Astrocyte (in vitro differentiated cells and primary cell): ENCODE data around the gene ACOT2. TPM values are rescaled to one million over a fixed set of nuclear protein-coding genes. Genes with fewer than 3 reads are reported as not detected.
"Not testable (repeated sequence)": the region's sequence is repeated elsewhere in the genome, so short reads cannot be mapped to it uniquely, and the experiment has no call there.

Source experiments
- DNase-seq: peaks from one replicate; pipeline ENCODE4 v3.0.0-alpha.2; 2010; ENCODE audit warnings: low read depth
- FAIRE-seq: peaks from 2 replicates; lab custom pipeline; 2011; peaks lifted over from hg19 to GRCh38; lab: Jason Lieb, UNC
- H2AFZ ChIP-seq: 2 replicates; pipeline ENCODE4 v1.6.0; 2012; ENCODE audit warnings: low read depth, low read length, inconsistent platforms
- H3K27ac ChIP-seq: 2 replicates; pipeline ENCODE4 v1.5.1; 2011; ENCODE audit warnings: low read depth, low read length, inconsistent platforms
- H3K27me3 ChIP-seq: 2 replicates; pipeline ENCODE4 v1.6.0; 2011; ENCODE audit warnings: low read length, inconsistent platforms; ENCODE audit not compliant: insufficient read depth
- H3K36me3 ChIP-seq: 2 replicates; pipeline ENCODE4 v1.5.1; 2011; ENCODE audit warnings: low read length, inconsistent platforms; ENCODE audit not compliant: insufficient read depth
- H3K4me1 ChIP-seq: 2 replicates; pipeline ENCODE4 v1.5.1; 2011; ENCODE audit warnings: low read length, inconsistent platforms; ENCODE audit not compliant: insufficient read depth
- H3K4me2 ChIP-seq: 2 replicates; pipeline ENCODE4 v1.6.0; 2012; ENCODE audit warnings: low read length, inconsistent platforms
- H3K4me3 ChIP-seq: 2 replicates; pipeline ENCODE4 v1.5.1; 2011; ENCODE audit warnings: low read depth, mild to moderate bottlenecking, low read length, inconsistent platforms; ENCODE audit not compliant: insufficient read depth
- H3K79me2 ChIP-seq: 2 replicates; pipeline ENCODE4 v1.6.0; 2012; ENCODE audit warnings: mild to moderate bottlenecking, low read length, inconsistent platforms; ENCODE audit not compliant: insufficient read depth
- H3K9ac ChIP-seq: 2 replicates; pipeline ENCODE4 v1.6.0; 2012; ENCODE audit warnings: mild to moderate bottlenecking, low read length, inconsistent platforms
- H3K9me3 ChIP-seq: 2 replicates; pipeline ENCODE4 v1.5.1; 2012; ENCODE audit warnings: low read depth, mild to moderate bottlenecking, low read length, inconsistent platforms; ENCODE audit not compliant: insufficient read depth
- H4K20me1 ChIP-seq: 2 replicates; pipeline ENCODE4 v1.6.0; 2012; ENCODE audit warnings: low read length, inconsistent platforms; ENCODE audit not compliant: insufficient read depth
- H3K27ac Mint-ChIP-seq: one replicate; pipeline ENCODE4 v1.8.0; 2021; ENCODE audit warnings: mild to moderate bottlenecking, mixed read lengths; ENCODE audit not compliant: unreplicated experiment
- H3K27me3 Mint-ChIP-seq: one replicate; pipeline ENCODE4 v1.8.0; 2021; ENCODE audit warnings: low read depth, mixed read lengths; ENCODE audit not compliant: unreplicated experiment
- H3K36me3 Mint-ChIP-seq: one replicate; pipeline ENCODE4 v1.8.0; 2021; ENCODE audit warnings: low read depth, mixed read lengths; ENCODE audit not compliant: unreplicated experiment
- H3K4me1 Mint-ChIP-seq: one replicate; pipeline ENCODE4 v1.8.0; 2021; ENCODE audit warnings: low read depth, mixed read lengths; ENCODE audit not compliant: unreplicated experiment
- H3K4me3 Mint-ChIP-seq: one replicate; pipeline ENCODE4 v1.8.0; 2021; ENCODE audit warnings: mild to moderate bottlenecking, moderate library complexity, mixed read lengths; ENCODE audit not compliant: unreplicated experiment
- H3K9me3 Mint-ChIP-seq: one replicate; pipeline ENCODE4 v1.8.0; 2021; ENCODE audit warnings: mild to moderate bottlenecking, mixed read lengths; ENCODE audit not compliant: unreplicated experiment
- CTCF ChIP-seq: IDR thresholded peaks from 2 replicates; pipeline ENCODE4 v1.5.1; 2011; ENCODE audit warnings: low read depth, mild to moderate bottlenecking, inconsistent platforms, low read length, moderate library complexity; ENCODE audit not compliant: insufficient read depth
- EZH2 ChIP-seq: IDR thresholded peaks from 2 replicates; pipeline ENCODE4 v1.6.1; 2012; ENCODE audit warnings: mild to moderate bottlenecking, low read length, inconsistent platforms; ENCODE audit not compliant: insufficient read depth
- total RNA-seq: library from RNA; stranded (reverse); gene quantifications from 2 replicates; pipeline ENCODE4 v1.2.1, GENCODE V29; 2021

Gene ACOT2
- total RNA-seq, 1 donor from 2014 or later = 15.7 TPM

- H2AFZ ChIP-seq = peak overlapping the region; percentile 93
These were observed 795 bp upstream of the ACOT2 start for GRCh38 chr14:73567951-73568885.

GRCh38 chr14:73568886-73569184, 178 bp upstream of the ACOT2 start:
- H3K36me3 Mint-ChIP-seq, H3K9me3 Mint-ChIP-seq, H3K4me1 Mint-ChIP-seq, H3K9me3 ChIP-seq, DNase-seq, FAIRE-seq, H3K27me3 Mint-ChIP-seq, H3K27me3 ChIP-seq, H4K20me1 ChIP-seq, H3K36me3 ChIP-seq: not testable (repeated sequence)
- Histone ChIP-seq H3K79me2 (peaks cover 11% of the 10 kb centered on the region), H3K27ac (peak overlapping the region; percentile 79), H3K4me1 (peaks cover 13% of the 10 kb centered on the region), H3K4me2 (peak overlapping the region; percentile 84), H3K4me3 (peak overlapping the region; percentile 65), H2AFZ (peak overlapping the region; percentile 93), H3K9ac (peak overlapping the region; percentile 93)
- Mint-ChIP-seq H3K4me3 (peak overlapping the region; percentile 82), H3K27ac (peak overlapping the region; percentile 95)

More at GRCh38 chr14:73567951-73568885, 795 bp upstream of the ACOT2 start:
- H3K4me1 Mint-ChIP-seq = peaks cover 7% of the 10 kb centered on the region
- TF ChIP-seq EZH2 (no peak), CTCF (no peak)
- H3K27ac Mint-ChIP-seq = peak overlapping the region; percentile 95
- H3K4me3 Mint-ChIP-seq = peak overlapping the region; percentile 82
- Histone ChIP-seq H4K20me1 (peaks cover 3% of the 10 kb centered on the region), H3K27ac (peak overlapping the region; percentile 79), H3K9ac (peak overlapping the region; percentile 93), H3K27me3 (no peaks in the 10 kb centered on the region), H3K79me2 (peaks cover 11% of the 10 kb centered on the region), H3K4me3 (peak overlapping the region; percentile 65), H3K4me1 (peaks cover 13% of the 10 kb centered on the region), H3K36me3 (no peaks in the 10 kb centered on the region), H3K9me3 (no peaks in the 10 kb centered on the region), H3K4me2 (peak overlapping the region; percentile 84)
- H3K9me3 Mint-ChIP-seq = peaks cover 6% of the 10 kb centered on the region
- DNase-seq = peak; percentile 53
- no peaks in the 10 kb centered on the region for H3K36me3 Mint-ChIP-seq
- H3K27me3 Mint-ChIP-seq = peaks cover 5% of the 10 kb centered on the region
- no peak for FAIRE-seq

- H3K36me3 Mint-ChIP-seq, H3K27me3 ChIP-seq, H3K36me3 ChIP-seq, H3K4me1 Mint-ChIP-seq, H3K9me3 Mint-ChIP-seq, H3K4me2 ChIP-seq, H3K4me3 ChIP-seq, H3K9me3 ChIP-seq, H3K27ac Mint-ChIP-seq, H2AFZ ChIP-seq, H3K4me3 Mint-ChIP-seq, H3K9ac ChIP-seq, H3K27me3 Mint-ChIP-seq, FAIRE-seq, H3K27ac ChIP-seq, H4K20me1 ChIP-seq: not testable (repeated sequence)
- Histone ChIP-seq H3K79me2 (peaks cover 11% of the 10 kb centered on the region), H3K4me1 (peaks cover 13% of the 10 kb centered on the region)
- DNase-seq = peak; percentile 8
These were observed 1.9 kb downstream of the ACOT2 start for GRCh38 chr14:73570913-73571312.

- H3K27ac ChIP-seq, H4K20me1 ChIP-seq, H3K27me3 ChIP-seq, DNase-seq, H3K4me1 ChIP-seq, H3K4me2 ChIP-seq, H3K79me2 ChIP-seq, H3K9me3 ChIP-seq, H3K9ac ChIP-seq, H3K4me3 Mint-ChIP-seq, H3K36me3 ChIP-seq, FAIRE-seq, H3K4me3 ChIP-seq, H3K27me3 Mint-ChIP-seq, H3K9me3 Mint-ChIP-seq, H2AFZ ChIP-seq, H3K4me1 Mint-ChIP-seq, H3K36me3 Mint-ChIP-seq, H3K27ac Mint-ChIP-seq: not testable (repeated sequence)
These were observed 4.0 kb downstream of the ACOT2 start for GRCh38 chr14:73573034-73573433.

GRCh38 chr14:73573740-73574139, 4.7 kb downstream of the ACOT2 start:
- H3K9me3 Mint-ChIP-seq, FAIRE-seq, H3K27me3 Mint-ChIP-seq, H3K27ac ChIP-seq, H2AFZ ChIP-seq, H4K20me1 ChIP-seq, H3K4me2 ChIP-seq, H3K79me2 ChIP-seq, H3K4me1 Mint-ChIP-seq, H3K4me1 ChIP-seq, H3K36me3 Mint-ChIP-seq, H3K9ac ChIP-seq, DNase-seq, H3K27ac Mint-ChIP-seq, H3K4me3 ChIP-seq, H3K4me3 Mint-ChIP-seq, H3K36me3 ChIP-seq, H3K27me3 ChIP-seq, H3K9me3 ChIP-seq: not testable (repeated sequence)
